RWPE1 (cell line): ENCODE measurements around the gene PIK3C2B.

Experiments
- CTCF ChIA-PET: fragments of 350-600 bp; sonication (Branson Sonifier 250); formaldehyde crosslinking; extraction: SDS; loops from one replicate; lab custom pipeline; 2021; lab: Yijun Ruan, JAX
- POLR2A ChIA-PET: fragments of 400-600 bp; formaldehyde crosslinking; extraction: SDS; loops from one replicate; lab custom pipeline; 2020; ENCODE audit warnings: antibody characterized with exemption; ENCODE audit not compliant: low non-redundant PET; lab: Yijun Ruan, JAX
- DNase-seq: peaks from one replicate; pipeline ENCODE4 v3.0.0; 2012; ENCODE audit warnings: low spot score
- H3K27ac ChIP-seq: fragments of 450-650 bp; 2 replicates; pipeline ENCODE4 v1.5.1; 2017
- CTCF ChIP-seq: fragments of 450-650 bp; conservative IDR thresholded peaks from 2 replicates; pipeline ENCODE4 v1.5.1; 2017; ENCODE audit warnings: low read depth, mild to moderate bottlenecking

PIK3C2B gene

GRCh38 chr1:204509186-204509635 lies 14.6 kb upstream of the PIK3C2B start:
- no peak for DNase-seq
- ChIA-PET CTCF (interaction anchor here (0.7 to 1.4 kb wide), 3 partner anchors 81 to 298 kb away, joined by 3 to 4 read pairs (median 4); no protein-coding TSS in a partner anchor), POLR2A (no interaction called here)
- no peak for TF ChIP-seq CTCF
- no peak overlapping the region for H3K27ac ChIP-seq

GRCh38 chr1:204507317-204508105 lies 12.9 kb upstream of the PIK3C2B start:
- peak overlapping the region; percentile 91 for H3K27ac ChIP-seq
- POLR2A ChIA-PET = interaction anchor here (2.0 kb wide), 1 partner anchor 9 kb away, joined by 14 read pairs; the partner anchor contains the start of gene MDM4
- DNase-seq = peak; percentile 28
- CTCF ChIA-PET = interaction anchor here (0.5 to 3.5 kb wide), 6 partner anchors 13 to 300 kb away, joined by 3 to 28 read pairs (median 4); partner anchors contain the start of gene PIK3C2B
- TF ChIP-seq CTCF = no peak

- peak; percentile 74 for DNase-seq
- ChIA-PET POLR2A (interaction anchor here (2.0 kb wide), 1 partner anchor 9 kb away, joined by 14 read pairs; the partner anchor contains the start of gene MDM4), CTCF (interaction anchor here (0.8 to 3.5 kb wide), 8 partner anchors 10 to 300 kb away, joined by 3 to 28 read pairs (median 6); partner anchors contain the start of gene PIK3C2B)
- TF ChIP-seq CTCF = no peak
- peak overlapping the region; percentile 91 for H3K27ac ChIP-seq
Observed at GRCh38 chr1:204506969-204507316, 12.3 kb upstream of the PIK3C2B start.

- H3K27ac ChIP-seq = peak overlapping the region; percentile 85
- CTCF ChIA-PET = interaction anchor here (0.5 to 3.5 kb wide), 13 partner anchors 10 to 408 kb away, joined by 3 to 28 read pairs (median 4); partner anchors contain the start of gene PIK3C2B
Observed at GRCh38 chr1:204506201-204506968, 11.8 kb upstream of the PIK3C2B start.

GRCh38 chr1:204505674-204506200 lies 11.1 kb upstream of the PIK3C2B start:
- no peak for TF ChIP-seq CTCF
- ChIA-PET CTCF (interaction anchor here (0.5 to 3.5 kb wide), 13 partner anchors 9 to 408 kb away, joined by 3 to 28 read pairs (median 4); partner anchors contain the start of gene PIK3C2B), POLR2A (interaction anchor here (1.1 kb wide), 1 partner anchor 11 kb away, joined by 3 read pairs; the partner anchor contains the start of gene MDM4)
- DNase-seq = no peak
- peak overlapping the region; percentile 85 for H3K27ac ChIP-seq

More at GRCh38 chr1:204506201-204506968, 11.8 kb upstream of the PIK3C2B start:
- POLR2A ChIA-PET = interaction anchor here (2.0 kb wide), 1 partner anchor 10 kb away, joined by 14 read pairs; the partner anchor contains the start of gene MDM4
- TF ChIP-seq CTCF = no peak
- peak; percentile 66 for DNase-seq
